HepG2 (cell line): Measurements from ENCODE around the gene EXO1. TPM values are rescaled to one million over a fixed set of nuclear protein-coding genes. Genes with fewer than 3 reads are reported as not detected.

Source experiments
- ATAC-seq: fragments of 200-7000 bp; cut with Tn5 transposase; 3 replicates; pipeline ENCODE4 v1.9.1; 2020; ENCODE audit warnings: mild to moderate bottlenecking, moderate library complexity
- BruUV-seq: library from RNA; stranded (reverse); fragments of 400-500 nt; replicated peaks from 2 replicates; lab custom pipeline; 2021; lab: Mats Ljungman, UMichigan
- CTCF ChIA-PET: fragments of 300-600 bp; formaldehyde crosslinking; extraction: SDS; loops from one replicate; lab custom pipeline; 2021; ENCODE audit warnings: low total read pairs, inconsistent platforms, low intra/inter-chr PET ratio; lab: Yijun Ruan, JAX
- POLR2A ChIA-PET: fragments of 350-600 bp; sonication (Branson Sonifier 250); formaldehyde crosslinking; loops from one replicate; lab custom pipeline; 2020; ENCODE audit warnings: antibody characterized with exemption, inconsistent platforms; lab: Yijun Ruan, JAX
- DNase-seq: peaks from one replicate; pipeline ENCODE4 v3.0.0-alpha.2; 2015; ENCODE audit warnings: low spot score
- FAIRE-seq: peaks from 3 replicates; lab custom pipeline; 2011; peaks lifted over from hg19 to GRCh38; lab: Jason Lieb, UNC
- H2AFZ ChIP-seq: one replicate; pipeline ENCODE4 v1.6.1; 2011; ENCODE audit warnings: low read length, inconsistent platforms
- H3K27ac ChIP-seq: fragments of 300-600 bp; 3 replicates; pipeline ENCODE4 v1.8.0; 2011; ENCODE audit warnings: mixed run types, mild to moderate bottlenecking, mixed read lengths, low read length, inconsistent platforms; ENCODE audit not compliant: insufficient read depth; ENCODE audit errors: extremely low read length
- H3K27me3 ChIP-seq, 2 experiments: fragments of 200-600 bp in 1 of 2; 2 replicates in 1 of 2; 3 replicates in 1 of 2; pipeline versions ENCODE4 v1.6.0 to v1.8.0; 2011; ENCODE audit warnings: low read length in 2 of 2, mild to moderate bottlenecking in 2 of 2, moderate library complexity in 2 of 2, inconsistent platforms in 1 of 2; ENCODE audit not compliant: insufficient read depth in 2 of 2, control insufficient read depth in 1 of 2
- H3K36me3 ChIP-seq, 2 experiments: fragments of 200-600 bp in 1 of 2; replicated peaks in 1 of 2; 2 replicates in 1 of 2; 3 replicates in 1 of 2; pipeline versions ENCODE4 v1.5.1 to v1.8.0; 2011; ENCODE audit warnings: low read length in 2 of 2, inconsistent platforms in 1 of 2; ENCODE audit not compliant: insufficient read depth in 2 of 2, control insufficient read depth in 1 of 2
- H3K4me1 ChIP-seq: 2 replicates; pipeline ENCODE4 v1.5.1; 2012; ENCODE audit warnings: low read length, inconsistent platforms; ENCODE audit not compliant: insufficient read depth
- H3K4me2 ChIP-seq: 2 replicates; pipeline ENCODE4 v1.6.0; 2011; ENCODE audit warnings: low read depth, low read length, inconsistent platforms
- H3K4me3 ChIP-seq, 3 experiments: fragments of 200-600 bp in 1 of 3; sonication (generic), shearing (Covaris generic) in 1 of 3; replicated peaks in 1 of 3; 2 replicates each; pipeline ENCODE4 v1.5.1; 2011 to 2016; ENCODE audit warnings: low read length in 3 of 3, inconsistent platforms in 2 of 3, low read depth in 2 of 3, mild to moderate bottlenecking in 2 of 3, control low read depth in 1 of 3, mixed read lengths in 1 of 3; ENCODE audit not compliant: insufficient read depth in 1 of 3
- H3K79me2 ChIP-seq: one replicate; pipeline ENCODE4 v1.6.1; 2011; ENCODE audit warnings: low read length, inconsistent platforms; ENCODE audit not compliant: insufficient read depth
- H3K9ac ChIP-seq: 2 replicates; pipeline ENCODE4 v1.6.0; 2011; ENCODE audit warnings: mild to moderate bottlenecking, low read depth, low read length, inconsistent platforms; ENCODE audit not compliant: insufficient read depth
- H3K9me3 ChIP-seq: 2 replicates; pipeline ENCODE4 v1.5.1; 2012; ENCODE audit warnings: mild to moderate bottlenecking, low read length
- H4K20me1 ChIP-seq: 2 replicates; pipeline ENCODE4 v1.6.0; 2011; ENCODE audit warnings: inconsistent platforms, mild to moderate bottlenecking, low read length, moderate library complexity; ENCODE audit not compliant: insufficient read depth
- BCL6 ChIP-seq: IDR thresholded peaks from 2 replicates; pipeline ENCODE4 v1.6.1; 2016; ENCODE audit warnings: missing genetic modification reagents, missing compliant biosample characterization
- FOXO1 ChIP-seq: sonication (generic); formaldehyde crosslinking; IDR thresholded peaks from 2 replicates; pipeline ENCODE4 v1.4.0; 2020; ENCODE audit warnings: missing genetic modification reagents
- HDAC6 ChIP-seq: fragments of 200-600 bp; sonication (generic); IDR thresholded peaks from 2 replicates; pipeline ENCODE4 v1.7.0; 2017; ENCODE audit warnings: mild to moderate bottlenecking, antibody characterized with exemption, low read length, low read depth
- IRF2 ChIP-seq: IDR thresholded peaks from 2 replicates; pipeline ENCODE4 v1.6.1; 2018; ENCODE audit warnings: missing genetic modification reagents, missing compliant biosample characterization
- MAFK ChIP-seq, 2 experiments: IDR thresholded peaks in 1 of 2; conservative IDR thresholded peaks in 1 of 2; 2 replicates each; pipeline ENCODE4 v1.6.1; 2011; ENCODE audit warnings: improper control_type of control experiment in 2 of 2, low read length in 2 of 2
- NFE2 ChIP-seq: sonication (generic); formaldehyde crosslinking; IDR thresholded peaks from 2 replicates; pipeline ENCODE4 v1.4.0; 2020; ENCODE audit warnings: missing genetic modification reagents
- SMC3 ChIP-seq: IDR thresholded peaks from 2 replicates; pipeline ENCODE4 v1.6.1; 2011; ENCODE audit warnings: low read length, improper control_type of control experiment
- ZC3H13 ChIP-seq: sonication (generic); formaldehyde crosslinking; IDR thresholded peaks from 2 replicates; pipeline ENCODE4 v1.8.1; 2023; ENCODE audit warnings: mild to moderate bottlenecking, missing genetic modification reagents, moderate library complexity
- ZFP41 ChIP-seq: sonication (generic); formaldehyde crosslinking; IDR thresholded peaks from 2 replicates; pipeline ENCODE4 v1.4.0; 2020; ENCODE audit warnings: mild to moderate bottlenecking, missing genetic modification reagents, borderline replicate concordance
- ZNF224 ChIP-seq: sonication (generic); formaldehyde crosslinking; IDR thresholded peaks from 2 replicates; pipeline ENCODE4 v1.5.0; 2020; ENCODE audit warnings: mild to moderate bottlenecking, missing genetic modification reagents
- ZNF572 ChIP-seq: sonication (generic); formaldehyde crosslinking; IDR thresholded peaks from 2 replicates; pipeline ENCODE4 v1.5.1; 2020; ENCODE audit warnings: mild to moderate bottlenecking, missing genetic modification reagents
- in situ Hi-C: cut with HindIII; loops from 2 replicates; pipeline ENCODE4 v1.10.0; 2017; ENCODE audit warnings: low pct_unique_long_range_greater_than_20kb; ENCODE audit not compliant: extremely low pct_ligation_motif_present
- intact Hi-C: fragments of 100-400 bp; cut with micrococcal nuclease; formaldehyde crosslinking; loops from one replicate; pipeline ENCODE4 v1.10.0; 2022; ENCODE audit not compliant: unreplicated experiment
- polyA plus RNA-seq, 8 experiments: library from polyadenylated mRNA; depleted of rRNA in 3 of 8; stranded (reverse) in 7 of 8; unstranded in 1 of 8; fragments of >200 nt; fragmentation: Illumina TruSeq in 4 of 8; extraction: Trizol in 4 of 8; gene quantifications; 2 replicates each; pipeline versions ENCODE4 v1.2.1 to v1.2.3, GENCODE V29; 2011 to 2016; ENCODE audit warnings: low read depth in 4 of 8, missing spikeins in 1 of 8, mixed read lengths in 1 of 8; ENCODE audit not compliant: insufficient read depth in 1 of 8
- total RNA-seq, 5 experiments: library from RNA; depleted of rRNA; stranded (reverse); fragments of >200 nt; fragmentation: Illumina TruSeq; extraction: Trizol; gene quantifications; 2 replicates each; pipeline ENCODE4 v1.2.3, GENCODE V29; 2016; ENCODE audit warnings: low read depth in 1 of 5
- TF ChIP-seq, protein P1 (sequence below): IDR thresholded peaks from 2 replicates; pipeline ENCODE4 v1.6.1; 2016; ENCODE audit warnings: missing compliant biosample characterization, missing genetic modification reagents, borderline replicate concordance
- TF ChIP-seq, protein P2 (sequence below): IDR thresholded peaks from 2 replicates; pipeline ENCODE4 v1.6.1; 2016; ENCODE audit warnings: low read depth

The EXO1 gene
- total and polyA plus RNA-seq, 2 of the 13 experiments (the other 11 are each of a cell fraction or from before 2014, with no cell fraction given), result 3.2 to 26.1 TPM

DNA sequence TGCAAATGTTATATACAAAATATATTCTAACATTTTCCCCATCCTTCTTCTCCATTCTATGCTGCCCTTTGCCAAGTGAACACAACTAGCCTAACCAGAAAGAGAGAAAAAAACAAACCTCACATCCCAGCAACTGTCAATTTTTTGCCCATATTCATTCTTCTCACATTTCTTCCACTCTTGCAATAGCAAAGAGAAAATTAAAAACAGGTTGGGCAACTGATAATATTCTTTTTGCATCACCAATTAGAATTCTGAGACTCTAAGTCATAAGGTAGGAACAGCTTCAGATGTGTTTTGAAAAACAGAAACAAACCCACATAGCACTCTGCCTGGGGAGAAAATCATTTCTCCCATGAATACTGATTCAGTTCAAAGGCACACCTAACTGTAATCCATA lies 25.2 kb upstream of the EXO1 start:
- intact Hi-C loops (no loop called here), in situ Hi-C loops (no loop called here)
- Histone ChIP-seq H2AFZ (no peak overlapping the region), H3K27me3 (no peaks in the 10 kb centered on the region; a peak in 1 of 5 replicates), H3K4me2 (no peak overlapping the region), H3K27ac (no peak overlapping the region), H3K4me3 (no peak overlapping the region), H3K79me2 (no peaks in the 10 kb centered on the region), H4K20me1 (no peaks in the 10 kb centered on the region), H3K9me3 (no peaks in the 10 kb centered on the region), H3K9ac (no peak overlapping the region), H3K4me1 (no peaks in the 10 kb centered on the region), H3K36me3 (no peaks in the 10 kb centered on the region)
- CTCF ChIA-PET, result no interaction called here
- no peak for DNase-seq
- no peak for ATAC-seq
- no TSS peak for BruUV-seq
- POLR2A ChIA-PET, result no interaction called here
- TF ChIP-seq ZNF572 (CRISPR knock-in tag) (no peak), MAFK (conservative IDR thresholded peaks at IDR 0.05 in 1 of 2, IDR thresholded peaks at IDR 0.05 in 1 of 2; ENCODE audit: low read length in 2 of 2) (no peak), ZNF224 (CRISPR knock-in tag) (no peak), FOXO1 (CRISPR knock-in tag) (no peak), HDAC6 (no peak), NFE2 (CRISPR knock-in tag) (no peak), ZFP41 (no peak), BCL6 (no peak), SMC3 (no peak), ZC3H13 (no peak), IRF2 (CRISPR knock-in tag) (no peak)
- TF ChIP-seq, protein P1, sequence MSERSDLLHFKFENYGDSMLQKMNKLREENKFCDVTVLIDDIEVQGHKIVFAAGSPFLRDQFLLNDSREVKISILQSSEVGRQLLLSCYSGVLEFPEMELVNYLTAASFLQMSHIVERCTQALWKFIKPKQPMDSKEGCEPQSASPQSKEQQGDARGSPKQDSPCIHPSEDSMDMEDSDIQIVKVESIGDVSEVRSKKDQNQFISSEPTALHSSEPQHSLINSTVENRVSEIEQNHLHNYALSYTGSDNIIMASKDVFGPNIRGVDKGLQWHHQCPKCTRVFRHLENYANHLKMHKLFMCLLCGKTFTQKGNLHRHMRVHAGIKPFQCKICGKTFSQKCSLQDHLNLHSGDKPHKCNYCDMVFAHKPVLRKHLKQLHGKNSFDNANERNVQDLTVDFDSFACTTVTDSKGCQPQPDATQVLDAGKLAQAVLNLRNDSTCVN, result no peak
- TF ChIP-seq, protein P2, sequence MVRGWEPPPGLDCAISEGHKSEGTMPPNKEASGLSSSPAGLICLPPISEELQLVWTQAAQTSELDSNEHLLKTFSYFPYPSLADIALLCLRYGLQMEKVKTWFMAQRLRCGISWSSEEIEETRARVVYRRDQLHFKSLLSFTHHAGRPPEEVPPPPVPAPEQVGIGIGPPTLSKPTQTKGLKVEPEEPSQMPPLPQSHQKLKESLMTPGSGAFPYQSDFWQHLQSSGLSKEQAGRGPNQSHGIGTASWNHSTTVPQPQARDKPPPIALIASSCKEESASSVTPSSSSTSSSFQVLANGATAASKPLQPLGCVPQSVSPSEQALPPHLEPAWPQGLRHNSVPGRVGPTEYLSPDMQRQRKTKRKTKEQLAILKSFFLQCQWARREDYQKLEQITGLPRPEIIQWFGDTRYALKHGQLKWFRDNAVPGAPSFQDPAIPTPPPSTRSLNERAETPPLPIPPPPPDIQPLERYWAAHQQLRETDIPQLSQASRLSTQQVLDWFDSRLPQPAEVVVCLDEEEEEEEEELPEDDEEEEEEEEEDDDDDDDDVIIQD (CRISPR knock-in tag), result no peak
- FAIRE-seq, result no peak
